DMS153 treated with DMSO at 0.1 percent for 48 hours (cell line): ENCODE measurements around the gene SERTAD1.
"Not testable (repeated sequence)": the region's sequence is repeated elsewhere in the genome, so short reads cannot be mapped to it uniquely, and the experiment has no call there.

ENCODE experiments used
- DNase-seq: peaks from one replicate; lab custom pipeline; 2025; ENCODE audit not compliant: unreplicated experiment; lab: John Stamatoyannopoulos, UW

The SERTAD1 gene

DNA sequence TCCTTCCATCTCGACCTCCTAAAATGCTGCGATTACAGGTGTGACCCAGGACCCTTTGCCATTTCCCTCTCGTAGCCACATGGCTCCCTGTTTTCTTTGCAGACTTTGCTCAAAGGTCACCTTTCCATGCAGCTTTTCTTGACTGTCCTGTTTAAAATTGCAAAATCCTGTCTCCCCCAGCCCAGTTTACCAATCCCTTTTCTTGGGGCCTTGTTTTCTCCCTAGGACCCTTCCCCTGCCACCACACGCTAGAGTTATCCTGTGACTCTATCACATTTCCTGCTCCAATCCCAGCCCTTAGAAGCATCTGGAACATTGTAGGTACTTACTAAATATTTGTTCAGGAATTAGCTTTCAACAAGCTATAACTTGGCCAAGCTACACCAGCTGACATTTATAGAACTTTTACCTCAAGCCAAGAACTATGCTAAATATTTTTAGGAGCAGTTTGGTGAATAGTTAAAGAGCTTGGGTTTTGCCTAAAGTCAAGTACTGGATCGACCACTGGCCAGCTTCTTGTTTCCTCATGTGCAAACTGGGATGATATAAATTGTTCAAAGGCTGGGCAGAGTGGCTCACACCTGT lies 27.5 kb upstream of the SERTAD1 start:
- DNase-seq: no peak

DNA sequence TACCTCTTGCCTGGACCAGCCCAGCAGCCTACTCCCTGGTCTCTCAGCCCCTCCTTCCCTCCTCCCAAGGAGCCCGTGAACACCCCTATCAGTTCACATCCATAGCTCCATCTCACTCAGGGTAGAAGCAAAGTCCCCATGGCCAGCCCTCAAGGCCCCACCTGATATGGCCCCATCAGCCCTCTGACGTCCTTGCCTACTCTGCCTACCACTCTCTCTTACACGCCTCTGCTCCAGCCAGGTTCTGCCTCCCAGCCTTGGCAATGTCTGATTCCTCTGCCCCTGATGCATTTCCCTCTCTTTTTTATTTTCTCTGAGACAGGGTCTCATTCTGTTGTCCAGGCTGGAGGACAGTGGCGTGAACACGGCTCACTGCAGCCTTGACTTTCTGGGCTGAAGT lies 26.2 kb upstream of the SERTAD1 start:
- no peak for DNase-seq

DNA sequence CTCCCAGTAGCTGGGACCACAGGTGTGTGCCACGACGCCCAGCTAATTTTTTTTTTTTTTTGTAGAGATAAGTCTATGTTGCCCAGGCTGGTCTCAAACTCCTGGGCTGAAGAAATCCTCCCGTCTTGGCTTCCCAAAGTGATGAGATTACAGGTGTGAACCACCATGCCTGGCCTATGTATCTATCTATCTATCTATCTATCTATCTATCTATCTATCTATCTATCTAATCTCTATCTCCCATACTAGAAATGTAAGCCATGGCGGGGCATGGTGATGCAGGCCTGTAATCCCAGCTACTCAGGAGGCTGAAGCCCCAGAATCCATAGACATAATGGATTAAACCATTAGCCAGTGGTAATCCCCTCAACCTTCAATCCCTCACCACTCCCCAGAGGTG lies 24.9 kb upstream of the SERTAD1 start:
- no peak for DNase-seq

DNA sequence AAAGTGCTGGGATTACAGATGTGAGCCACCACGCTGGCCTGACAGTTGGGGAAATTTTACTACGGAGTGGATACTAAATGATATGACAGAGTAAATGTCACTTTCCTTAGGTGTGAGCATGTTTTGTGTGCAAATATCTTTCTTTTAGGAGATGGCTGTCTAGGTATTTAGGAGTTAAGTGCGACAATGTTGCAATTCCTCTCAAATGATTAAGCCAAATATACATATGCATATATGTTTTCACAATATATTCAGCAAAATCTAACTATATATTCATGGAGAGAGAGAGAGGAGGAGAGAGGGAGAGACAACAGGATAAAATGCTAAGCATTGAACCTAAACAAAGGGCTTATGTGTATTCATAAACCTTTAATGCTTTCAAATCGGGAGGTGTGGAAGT lies 23.7 kb upstream of the SERTAD1 start:
- no peak for DNase-seq

DNA sequence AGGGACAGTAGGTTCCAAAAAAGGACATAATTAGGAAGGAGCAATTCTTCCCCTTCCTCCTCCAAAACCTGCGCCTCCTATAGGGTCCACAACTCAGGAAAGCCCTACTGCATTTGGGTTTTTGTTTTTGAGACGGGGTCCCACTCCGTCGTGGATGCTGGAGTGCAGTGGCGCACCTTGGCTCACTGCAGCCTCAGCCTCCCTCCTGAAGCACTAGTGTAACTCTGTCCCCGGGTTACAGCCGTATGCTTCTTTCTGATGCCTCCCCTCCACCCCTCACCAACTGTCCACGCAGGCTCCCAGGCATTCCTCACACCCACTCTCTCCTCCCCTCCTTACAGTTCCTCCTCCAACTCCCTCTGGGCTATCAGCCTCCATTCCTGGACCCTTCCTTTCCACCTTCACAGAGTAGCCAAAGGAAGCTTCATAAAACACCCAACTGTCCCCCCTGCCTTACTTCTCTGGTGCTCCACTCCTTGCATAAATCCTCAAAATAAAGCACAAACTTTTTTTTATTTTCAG lies 20.5 kb upstream of the SERTAD1 start:
- no peak for DNase-seq

DNA sequence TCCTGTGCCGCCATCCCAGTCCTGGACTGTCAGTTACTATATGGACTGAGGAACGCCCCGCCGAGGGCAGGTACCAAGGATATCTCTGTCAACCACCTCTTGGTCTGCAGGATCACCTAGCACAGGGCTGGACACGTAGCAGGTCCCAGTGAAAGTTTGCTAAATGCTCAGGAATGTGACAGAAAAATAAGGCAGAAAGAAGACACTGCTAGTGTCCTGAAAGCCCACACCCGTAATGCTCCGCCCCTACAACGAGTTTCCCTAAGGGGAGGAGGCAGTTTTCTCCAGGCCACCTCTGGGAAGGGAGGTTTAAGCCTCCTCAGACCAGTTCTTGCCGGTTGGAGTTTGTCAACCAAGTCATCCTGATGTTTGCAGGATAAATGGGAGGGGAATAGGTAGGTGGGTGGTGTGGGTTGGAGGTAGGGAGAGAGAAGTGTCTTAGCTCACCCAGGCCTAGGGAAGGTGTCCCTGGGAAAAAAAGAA lies 20.0 kb upstream of the SERTAD1 start:
- DNase-seq: no peak

DNA sequence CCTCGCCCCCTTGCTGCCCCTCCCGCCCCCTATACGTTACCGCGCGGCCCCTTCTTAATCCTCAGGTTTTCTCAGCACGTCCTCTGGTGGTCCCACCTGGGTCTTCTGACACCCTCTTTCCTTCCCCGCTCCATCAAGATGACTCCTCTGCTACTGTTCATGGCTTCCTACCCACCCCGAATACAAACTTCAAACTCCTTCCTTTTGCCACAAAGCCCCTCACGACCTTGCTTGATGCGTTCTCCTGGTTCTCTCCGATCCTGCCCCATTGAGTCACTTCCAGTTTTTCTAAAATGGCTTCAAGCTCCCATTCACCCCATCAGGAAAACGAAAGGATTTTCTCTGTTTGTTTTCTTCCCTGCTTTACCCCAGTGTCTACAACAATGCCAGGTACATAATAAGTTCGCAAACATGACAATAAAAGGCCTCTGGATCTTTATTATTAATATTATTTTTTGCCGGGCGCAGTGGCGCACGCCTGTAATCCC lies 19.1 kb upstream of the SERTAD1 start:
- DNase-seq: no peak

DNA sequence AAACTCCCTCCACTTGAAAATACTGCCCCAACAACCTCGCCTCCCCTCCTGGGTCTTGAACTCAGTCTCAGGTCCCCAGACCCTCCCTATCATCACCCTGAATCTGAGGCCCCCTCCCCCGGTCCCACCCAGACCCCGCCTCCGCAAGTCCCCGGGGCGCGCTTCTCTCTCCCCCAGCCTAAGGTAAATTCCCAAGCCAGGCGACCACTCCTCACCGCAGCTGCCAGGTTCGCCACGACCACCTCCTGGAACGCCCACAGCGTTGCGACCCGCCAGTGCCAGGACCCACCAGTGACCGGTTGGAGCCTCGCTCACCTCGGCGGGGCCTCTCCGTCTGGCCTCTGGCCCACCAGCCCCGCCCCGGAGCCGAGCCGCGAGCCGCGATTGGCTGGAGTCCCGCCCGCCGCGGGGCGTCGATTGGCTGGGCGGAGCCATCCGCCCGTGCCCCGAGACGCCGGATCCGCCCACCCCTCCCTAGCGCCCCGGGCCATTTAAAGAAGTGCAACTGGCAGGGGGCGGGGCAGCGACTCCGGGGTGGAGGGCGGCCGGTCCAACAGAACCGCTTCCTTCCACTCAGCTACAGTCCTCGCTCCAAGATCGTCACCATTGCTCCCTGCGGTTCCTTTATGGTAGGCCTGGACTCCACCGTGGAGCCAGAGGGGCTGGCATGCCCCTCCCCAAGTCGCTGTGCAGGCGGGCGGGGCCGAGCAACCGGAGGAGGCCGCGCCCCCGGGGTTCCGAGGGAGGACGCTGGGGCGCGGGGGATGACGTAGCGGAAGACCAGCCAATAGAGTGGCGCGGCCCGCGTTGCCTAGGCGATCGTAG lies 18.4 kb upstream of the SERTAD1 start, which contains the start of gene SERTAD3:
SERTAD3 (minus strand) TSS at position 336 of the 825 bp plus-strand sequence. CDS start 2,255 bp downstream, outside the sequence.
- peak; percentile 94 for DNase-seq

DNA sequence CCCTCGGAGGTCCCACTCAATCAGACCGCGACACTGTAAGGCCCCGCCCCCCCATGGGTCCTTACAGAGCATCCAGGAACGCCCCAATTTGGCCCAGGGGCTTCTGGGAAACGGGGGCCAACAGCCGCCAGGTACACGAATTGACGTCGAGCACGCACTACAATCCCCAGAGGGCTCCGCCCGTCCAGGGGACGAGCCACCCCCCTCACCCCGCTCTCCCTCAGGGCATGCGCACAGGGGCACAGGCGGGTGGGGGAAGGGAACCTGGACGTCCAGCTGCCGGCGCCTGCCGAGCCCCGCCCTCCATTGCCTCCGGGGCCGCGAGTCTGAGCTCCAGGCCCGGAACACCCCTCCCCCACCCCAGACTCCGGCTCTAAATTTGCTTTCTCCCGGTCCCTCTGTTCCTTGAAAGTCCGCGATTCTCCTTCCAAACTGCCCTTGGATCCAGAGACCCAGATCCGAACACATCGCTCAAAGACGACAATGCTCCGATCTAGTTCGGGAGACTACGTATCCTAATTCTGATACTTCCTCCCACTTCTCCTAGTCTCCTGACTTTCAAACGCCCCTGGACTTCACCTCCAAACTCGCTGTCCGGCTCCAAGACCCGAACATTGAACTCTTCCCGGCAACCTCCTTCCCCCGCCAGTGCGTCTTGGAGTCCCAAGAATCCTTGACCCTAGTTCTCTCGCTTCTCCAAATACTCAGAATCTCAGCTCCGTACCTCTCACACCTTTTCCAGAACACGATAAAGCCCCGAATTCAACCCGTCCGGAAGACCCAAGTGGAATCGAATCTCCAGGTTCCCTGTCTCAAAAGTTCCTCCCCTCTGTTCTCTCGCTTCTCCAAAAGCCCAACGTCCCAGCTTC lies 17.6 kb upstream of the SERTAD1 start:
- peak; percentile 96 for DNase-seq

DNA sequence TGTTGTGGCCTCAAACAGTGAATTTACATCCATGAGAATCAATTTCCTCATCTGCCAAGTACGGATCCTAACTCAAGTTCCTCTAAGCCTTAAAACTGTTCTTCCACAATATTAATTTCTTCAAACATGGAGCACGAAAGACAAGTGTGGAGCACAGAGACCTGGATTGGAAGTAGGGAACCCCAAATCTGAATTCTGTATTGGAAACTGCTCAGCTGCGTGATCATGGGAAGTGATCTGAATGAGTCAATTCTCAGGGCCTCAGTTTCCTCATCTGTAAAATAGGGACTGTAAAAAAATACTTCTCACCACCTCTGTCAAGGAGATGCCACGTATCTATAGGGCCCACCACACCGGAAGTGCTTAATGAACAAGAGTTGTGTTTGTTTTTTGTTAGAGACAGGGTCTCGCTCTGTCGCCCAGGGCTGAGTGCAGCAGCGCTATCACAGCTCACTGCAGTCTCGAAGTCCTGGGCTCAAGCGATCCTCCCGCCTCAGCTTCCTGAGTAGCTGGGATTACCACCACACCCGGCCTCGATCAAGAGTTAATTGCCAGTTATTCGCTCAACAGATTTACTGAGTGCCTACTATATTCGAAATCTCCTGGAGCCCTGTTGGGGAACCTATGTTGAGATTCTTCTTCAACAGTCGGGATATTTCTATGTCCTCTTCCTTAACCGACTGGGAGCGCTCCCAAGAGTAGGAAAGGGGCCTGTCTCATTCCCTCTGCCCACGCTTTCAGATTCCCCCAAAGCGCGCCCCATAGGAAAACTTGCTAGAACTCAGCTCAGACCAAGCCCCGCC lies 16.7 kb upstream of the SERTAD1 start:
- no peak for DNase-seq

DNA sequence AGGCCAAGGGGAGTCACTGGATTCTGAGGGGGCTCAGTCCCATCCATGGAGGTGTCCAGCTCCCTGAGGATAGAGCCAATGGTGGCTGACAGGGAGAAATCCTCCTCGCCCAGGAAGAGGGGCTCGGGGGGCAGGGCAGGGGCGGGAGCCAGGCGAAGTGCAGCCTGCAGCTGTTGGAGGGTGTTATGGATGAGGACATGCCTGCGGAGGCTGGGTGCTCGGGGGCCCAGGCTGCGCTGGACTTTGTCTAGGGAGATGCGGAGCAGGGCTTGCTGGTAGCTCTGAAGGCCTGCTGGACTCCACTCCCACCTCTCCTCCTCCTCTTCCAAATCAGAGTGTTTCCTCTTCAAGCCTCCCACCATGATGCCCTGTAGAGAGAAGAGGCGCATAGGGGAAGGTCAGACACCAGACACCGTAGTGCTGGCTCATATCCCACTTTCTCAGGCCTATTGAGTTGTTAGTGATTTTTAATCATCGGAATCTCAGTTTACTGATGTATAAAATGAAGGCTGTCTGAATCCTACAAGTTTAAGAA lies 16.0 kb upstream of the SERTAD1 start:
- no peak for DNase-seq

DNA sequence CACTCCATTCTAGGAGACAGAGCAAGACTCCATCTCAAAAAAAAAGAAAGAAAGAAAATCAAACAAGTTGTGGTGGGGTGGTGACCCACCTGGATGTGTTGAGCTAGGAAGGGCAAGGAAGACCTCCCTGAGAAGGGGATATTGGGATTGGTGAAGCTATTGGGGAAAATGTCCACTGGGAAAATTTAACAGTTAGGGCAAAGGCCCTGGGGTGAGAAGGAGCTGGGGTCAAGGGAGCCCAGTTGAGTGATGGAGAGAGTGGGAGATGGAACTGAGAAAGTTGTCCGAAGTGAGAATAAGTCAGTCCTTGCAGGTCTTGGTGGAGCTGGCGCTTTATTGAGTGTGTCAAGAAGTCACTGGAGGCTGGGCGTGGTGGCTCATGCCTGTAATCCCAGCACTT lies 12.5 kb upstream of the SERTAD1 start:
- DNase-seq: no peak

DNA sequence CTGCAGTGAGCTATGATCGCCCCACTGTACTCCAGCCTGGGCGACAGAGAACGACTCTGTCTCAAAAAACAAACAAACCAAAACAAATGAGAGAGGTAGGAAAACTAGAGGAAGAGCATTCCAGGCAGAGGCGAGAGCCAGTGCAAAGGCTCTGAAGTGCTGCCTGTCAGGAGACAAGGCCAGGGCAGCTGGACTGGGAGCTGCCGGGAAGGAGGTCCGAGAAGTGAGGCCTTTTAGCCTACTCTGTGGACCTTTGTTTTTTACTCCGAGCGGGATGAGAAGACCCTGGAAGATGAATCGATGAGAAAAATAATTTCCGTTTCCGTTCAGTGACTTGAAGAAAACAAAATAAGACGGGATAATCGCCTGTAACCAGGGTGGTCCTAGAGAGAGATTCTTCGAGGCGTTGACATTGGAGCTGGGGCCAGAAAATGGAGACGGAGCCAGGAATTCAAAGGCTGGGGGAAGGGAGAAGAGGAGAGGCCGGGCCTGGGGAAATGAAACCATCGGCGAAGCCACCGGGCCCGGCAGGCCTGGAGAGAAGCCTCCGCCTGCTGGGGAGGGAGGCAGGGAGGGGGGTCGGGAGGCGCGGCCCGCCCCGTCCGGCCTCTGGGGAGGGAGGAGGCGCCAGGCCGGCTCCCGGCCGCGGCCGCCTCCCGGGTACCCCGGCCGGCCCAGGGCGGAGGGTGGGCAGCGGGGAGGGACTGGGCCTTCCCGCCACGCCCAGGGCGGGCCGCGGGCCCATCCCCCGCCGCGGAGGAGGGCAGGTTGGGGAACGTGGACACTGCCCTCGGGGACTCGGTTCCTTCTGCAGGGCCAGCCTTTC lies 7.8 kb upstream of the SERTAD1 start:
- peak; percentile 63 for DNase-seq

DNA sequence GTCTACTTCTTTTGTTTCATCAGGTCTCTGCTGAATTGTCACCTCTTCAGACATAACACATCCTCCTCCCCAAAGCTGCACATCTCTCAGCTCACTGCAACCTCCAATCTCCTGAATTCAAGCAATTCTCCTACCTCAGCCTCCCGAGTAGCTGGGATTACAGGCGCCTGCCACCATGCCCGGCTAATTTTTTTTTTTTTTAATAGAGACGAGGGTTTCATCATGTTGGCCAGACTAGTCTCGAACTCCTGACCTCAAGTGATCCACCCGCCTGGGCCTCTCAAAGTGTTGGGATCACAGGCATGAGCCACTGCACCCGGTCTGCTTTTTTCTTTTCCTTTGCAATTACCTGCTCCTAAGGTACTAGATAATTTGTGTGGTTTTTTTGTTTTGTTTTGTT lies 7.0 kb upstream of the SERTAD1 start:
- not testable (repeated sequence) for DNase-seq

DNA sequence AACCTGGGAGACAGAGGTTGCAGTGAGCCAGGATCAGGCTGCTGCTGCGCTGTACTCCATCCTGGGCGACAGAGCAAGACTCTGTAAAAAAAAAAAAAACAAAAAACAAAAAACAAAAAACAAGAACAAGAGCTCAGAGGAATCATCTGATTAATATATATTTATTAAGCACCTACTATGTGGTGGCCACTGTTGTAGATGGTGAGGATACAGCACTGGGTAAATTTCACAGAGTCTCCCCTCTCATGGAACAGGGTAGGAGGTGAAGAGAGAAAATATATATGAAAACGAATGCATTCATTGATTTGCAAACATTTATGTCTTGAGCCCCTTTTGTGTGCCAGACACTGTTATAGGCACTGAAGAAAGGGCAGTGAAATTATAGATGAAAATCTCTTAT lies 5.9 kb upstream of the SERTAD1 start:
- DNase-seq: no peak

DNA sequence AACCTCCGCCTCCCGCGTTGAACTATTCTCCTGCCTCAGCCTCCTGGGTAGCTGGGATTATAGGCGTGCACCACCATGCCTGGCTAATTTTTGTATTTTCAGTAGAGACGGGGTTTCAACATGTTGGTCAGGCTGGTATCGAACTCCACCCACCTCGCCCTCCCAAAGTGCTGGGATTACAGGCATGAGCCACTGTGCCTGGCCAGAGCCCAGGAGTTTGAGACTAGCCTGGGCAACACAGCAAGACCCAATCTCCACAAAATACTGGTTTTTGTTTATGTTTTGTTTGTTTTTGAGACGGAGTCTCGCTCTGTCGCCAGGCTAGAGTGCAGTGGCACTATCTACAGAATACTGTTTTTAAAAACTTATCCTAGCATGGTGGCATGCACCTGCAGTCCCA lies 4.5 kb upstream of the SERTAD1 start:
- DNase-seq: not testable (repeated sequence)

DNA sequence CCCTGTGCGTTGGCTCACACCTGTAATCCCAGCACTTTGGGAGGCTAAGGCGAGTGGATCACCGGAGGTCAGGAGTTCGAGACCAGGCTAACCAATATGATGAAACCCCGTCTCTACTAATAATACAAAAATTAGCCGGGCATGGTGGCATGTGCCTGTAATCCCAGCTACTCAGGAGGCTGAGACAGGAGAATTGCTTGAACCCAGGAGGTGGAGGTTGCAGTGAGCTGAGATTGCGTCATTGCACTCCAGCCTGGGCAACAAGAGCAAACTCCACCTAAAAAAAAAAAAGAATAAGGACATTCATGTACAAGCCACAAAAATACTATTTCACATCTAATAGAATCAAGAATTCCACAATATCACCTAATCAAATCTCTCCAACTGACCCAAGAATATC lies 2.4 kb upstream of the SERTAD1 start:
- DNase-seq: not testable (repeated sequence)

DNA sequence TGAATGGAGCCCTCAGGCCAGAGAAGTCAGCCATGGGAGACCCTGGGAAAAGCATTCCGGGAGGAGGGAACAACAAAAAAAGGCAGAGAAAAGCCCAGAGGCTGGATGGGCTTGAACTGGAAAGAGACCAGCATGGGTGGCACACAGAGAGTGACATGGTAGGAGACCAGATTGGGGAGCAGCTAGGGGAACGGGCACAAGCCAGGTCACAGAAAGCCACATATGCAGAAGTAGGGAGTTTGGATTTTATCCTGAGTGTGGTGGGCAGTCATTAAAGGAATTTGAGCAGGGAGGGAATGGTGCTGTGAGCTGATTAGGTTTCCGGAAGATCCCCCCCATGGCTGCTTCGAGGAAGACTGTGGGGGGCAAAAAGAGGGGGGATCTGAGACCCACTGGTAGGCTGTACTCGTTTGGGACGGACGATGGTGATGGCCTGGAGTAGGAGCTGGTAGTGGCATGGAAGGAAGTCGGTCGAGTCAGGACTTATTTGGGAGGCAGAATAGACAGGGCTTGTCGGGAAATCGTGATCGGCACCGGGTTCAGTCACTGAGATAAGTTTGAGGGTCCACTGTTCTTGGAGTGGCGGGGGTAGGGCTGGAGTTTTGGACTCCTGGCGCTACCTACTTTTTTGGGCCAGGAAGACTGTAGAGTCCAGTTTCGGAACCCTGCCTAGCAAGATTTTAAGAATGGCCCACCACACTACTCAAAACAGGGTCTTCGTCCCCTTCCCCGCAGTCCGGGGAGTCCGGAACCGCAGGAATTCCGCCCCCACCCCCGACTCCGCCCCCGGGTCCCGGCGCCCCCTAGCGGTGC lies 949 bp downstream of the SERTAD1 start:
- no peak for DNase-seq
